CD4-positive, alpha-beta memory T cell (primary cell): ENCODE data around the gene COG1. TPM values are rescaled to one million over a fixed set of nuclear protein-coding genes. Genes with fewer than 3 reads are reported as not detected.
A peak's percentile ranks its signal among the peaks of the same experiment; 100 is the strongest.

ENCODE experiments used
- CTCF ChIA-PET: fragments of 350-600 bp; sonication (Branson Sonifier 250); formaldehyde crosslinking; loops from one replicate; lab custom pipeline; 2021; ENCODE audit warnings: inconsistent platforms; ENCODE audit not compliant: partially characterized antibody; lab: Charles Lee
- POLR2A ChIA-PET: fragments of 350-600 bp; sonication (Branson Sonifier 250); formaldehyde crosslinking; loops from one replicate; lab custom pipeline; 2021; ENCODE audit not compliant: partially characterized antibody; lab: Charles Lee
- DNase-seq, 5 donors: peaks; one replicate each; pipeline versions ENCODE4 v3.0.0 to v3.0.0-alpha.2; 2020 to 2022; ENCODE audit warnings: mixed read lengths in 1 of 5
- H3K27ac ChIP-seq: one replicate; pipeline ENCODE4 v1.7.0; 2013; ENCODE audit warnings: low read depth, low read length
- H3K27me3 ChIP-seq: 2 replicates; pipeline ENCODE4 v1.7.0; 2013; ENCODE audit warnings: mild to moderate bottlenecking, low read length, moderate library complexity; ENCODE audit not compliant: insufficient read depth
- H3K36me3 ChIP-seq: 2 replicates; pipeline ENCODE4 v1.7.0; 2013; ENCODE audit warnings: mild to moderate bottlenecking, low read length, moderate library complexity; ENCODE audit not compliant: insufficient read depth
- H3K4me1 ChIP-seq: 2 replicates; pipeline ENCODE4 v1.7.0; 2013; ENCODE audit warnings: mild to moderate bottlenecking, low read length, moderate library complexity; ENCODE audit not compliant: insufficient read depth
- H3K4me3 ChIP-seq, 2 donors: one replicate each; pipeline ENCODE4 v1.7.0; 2013; ENCODE audit warnings: low read length in 2 of 2, mild to moderate bottlenecking in 1 of 2
- H3K9me3 ChIP-seq, 2 donors: one replicate each; pipeline ENCODE4 v1.7.0; 2013; ENCODE audit warnings: low read length in 2 of 2, control low read depth in 1 of 2; ENCODE audit not compliant: control insufficient read depth in 1 of 2
- H3K27ac Mint-ChIP-seq, 7 donors: one replicate each; pipeline ENCODE4 v1.8.0; 2020 to 2021; ENCODE audit warnings: mixed read lengths in 7 of 7, mild to moderate bottlenecking in 6 of 7, inconsistent platforms in 3 of 7, moderate library complexity in 3 of 7
- H3K27me3 Mint-ChIP-seq, 2 donors: one replicate each; pipeline ENCODE4 v1.8.0; 2020 to 2021; ENCODE audit warnings: mixed read lengths in 2 of 2
- H3K36me3 Mint-ChIP-seq, 2 donors: one replicate each; pipeline ENCODE4 v1.8.0; 2020 to 2021; ENCODE audit warnings: mixed read lengths in 2 of 2, inconsistent platforms in 1 of 2, mild to moderate bottlenecking in 1 of 2
- H3K4me1 Mint-ChIP-seq, 4 donors: one replicate each; pipeline ENCODE4 v1.8.0; 2020 to 2021; ENCODE audit warnings: mixed read lengths in 4 of 4, mild to moderate bottlenecking in 1 of 4
- H3K4me3 Mint-ChIP-seq, 8 donors: one replicate each; pipeline ENCODE4 v1.8.0; 2020 to 2021; ENCODE audit warnings: mixed read lengths in 8 of 8, mild to moderate bottlenecking in 7 of 8, moderate library complexity in 6 of 8, inconsistent platforms in 3 of 8
- H3K9me3 Mint-ChIP-seq, 8 donors: one replicate each; pipeline ENCODE4 v1.8.0; 2020 to 2021; ENCODE audit warnings: mixed read lengths in 8 of 8, mild to moderate bottlenecking in 5 of 8, inconsistent platforms in 3 of 8, moderate library complexity in 1 of 8
- intact Hi-C: fragments of 100-400 bp; cut with micrococcal nuclease; formaldehyde crosslinking; loops from one replicate; pipeline ENCODE4 v1.15.1; 2023
- polyA plus RNA-seq, 2 donors: library from polyadenylated mRNA; unstranded; fragments of 300-500 nt; fragmentation: Illumina TruSeq; gene quantifications; one replicate each; pipeline ENCODE4 v1.2.3, GENCODE V29; 2021
- total RNA-seq, 2 experiments: library from RNA; stranded (reverse); gene quantifications; one replicate each; pipeline ENCODE4 v1.2.3, GENCODE V29; 2021

The COG1 gene
- total and polyA plus RNA-seq, 4 experiments from 2014 or later, result 13.1 to 81.6 (median 57.1) TPM

DNA sequence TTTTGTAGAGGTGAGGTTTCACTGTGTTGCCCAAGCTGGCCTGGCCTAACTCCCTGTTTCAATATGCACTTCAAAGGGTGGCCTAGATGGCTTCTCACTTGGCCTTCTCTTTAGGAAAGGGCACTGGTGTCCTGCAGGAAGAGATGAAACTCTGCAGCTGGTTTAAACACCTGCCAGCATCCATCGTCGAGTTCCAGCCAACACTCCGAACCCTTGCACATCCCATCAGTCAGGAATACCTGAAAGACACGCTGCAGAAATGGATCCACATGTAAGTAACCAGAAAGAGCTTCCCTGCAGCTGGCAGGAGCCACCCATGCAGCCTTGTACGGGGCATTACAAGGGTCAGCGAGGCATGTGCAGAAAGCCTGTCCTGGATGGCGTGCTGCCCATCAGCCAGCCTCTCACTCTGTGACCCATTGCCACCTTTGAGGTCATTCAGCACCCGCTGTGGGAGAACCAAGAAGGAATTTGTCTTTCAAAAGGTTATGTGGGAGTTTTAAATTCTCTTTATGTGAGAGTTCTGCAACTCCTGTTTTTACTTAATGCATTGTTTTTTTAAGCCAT, 7.0 kb downstream of the COG1 start:
- H3K27ac Mint-ChIP-seq, result peak overlapping the region in 1 of 7 donors; percentile 62
- H3K4me3 Mint-ChIP-seq, result no peak overlapping the region
- Histone ChIP-seq H3K27me3 (no peaks in the 10 kb centered on the region), H3K4me1 (peaks cover 21% of the 10 kb centered on the region), H3K4me3 (no peak overlapping the region), H3K36me3 (peaks cover 74% of the 10 kb centered on the region), H3K9me3 (no peaks in the 10 kb centered on the region), H3K27ac (no peak overlapping the region)
- CTCF ChIA-PET, result no interaction called here
- peaks cover 20 to 50% (median 35%) of the 10 kb centered on the region in 4 donors for H3K4me1 Mint-ChIP-seq
- POLR2A ChIA-PET, result no interaction called here
- peaks cover 65 to 80% of the 10 kb centered on the region in 2 donors for H3K36me3 Mint-ChIP-seq
- H3K9me3 Mint-ChIP-seq, result no peaks in the 10 kb centered on the region
- no peaks in the 10 kb centered on the region for H3K27me3 Mint-ChIP-seq
- DNase-seq, result no peak
- intact Hi-C loops, result no loop called here

DNA sequence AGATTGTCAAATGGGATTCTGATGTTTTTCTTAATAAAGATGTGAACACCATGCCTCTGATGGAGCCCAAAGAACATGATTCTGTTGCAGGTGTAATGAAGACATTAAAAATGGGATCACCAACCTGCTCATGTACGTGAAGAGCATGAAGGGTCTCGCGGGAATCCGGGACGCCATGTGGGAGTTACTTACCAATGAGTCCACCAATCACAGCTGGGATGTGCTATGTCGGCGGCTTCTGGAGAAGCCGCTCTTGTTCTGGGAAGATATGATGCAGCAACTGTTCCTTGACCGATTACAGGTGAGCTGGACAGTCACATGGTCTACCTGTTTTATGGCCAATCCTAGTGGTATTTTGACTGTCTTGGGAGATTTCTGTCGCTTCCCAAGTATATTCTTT, 7.6 kb downstream of the COG1 start:
- intact Hi-C loops, result no loop called here
- Mint-ChIP-seq H3K36me3 (peaks cover 69 to 86% of the 10 kb centered on the region in 2 donors), H3K27ac (no peak overlapping the region), H3K9me3 (no peaks in the 10 kb centered on the region), H3K27me3 (no peaks in the 10 kb centered on the region), H3K4me3 (no peak overlapping the region), H3K4me1 (peaks cover 20 to 45% (median 38%) of the 10 kb centered on the region in 4 donors)
- no peak for DNase-seq
- peaks cover 16% of the 10 kb centered on the region for H3K4me1 ChIP-seq
- H3K4me3 ChIP-seq, result no peak overlapping the region
- CTCF ChIA-PET, result interaction anchor here (1.5 kb wide), 1 partner anchor 9 kb away, joined by 4 read pairs; no protein-coding TSS in a partner anchor
- H3K9me3 ChIP-seq, result no peaks in the 10 kb centered on the region
- H3K27me3 ChIP-seq, result no peaks in the 10 kb centered on the region
- no peak overlapping the region for H3K27ac ChIP-seq
- H3K36me3 ChIP-seq, result peaks cover 80% of the 10 kb centered on the region
- POLR2A ChIA-PET, result interaction anchor here (1.2 kb wide), 1 partner anchor 8 kb away, joined by 4 read pairs; the partner anchor contains the start of gene COG1

- Mint-ChIP-seq H3K9me3 (no peaks in the 10 kb centered on the region), H3K27ac (peak overlapping the region in 4 of 7 donors; percentile 5 to 68 (median 28)), H3K4me1 (peaks cover 20 to 42% (median 33%) of the 10 kb centered on the region in 4 donors), H3K4me3 (no peak overlapping the region), H3K36me3 (peaks cover 68 to 92% of the 10 kb centered on the region in 2 donors), H3K27me3 (no peaks in the 10 kb centered on the region)
- Histone ChIP-seq H3K36me3 (peaks cover 83% of the 10 kb centered on the region), H3K27me3 (no peaks in the 10 kb centered on the region), H3K4me1 (peaks cover 16% of the 10 kb centered on the region), H3K9me3 (no peaks in the 10 kb centered on the region), H3K27ac (no peak overlapping the region), H3K4me3 (no peak overlapping the region)
- DNase-seq, result no peak
- CTCF ChIA-PET, result interaction anchor here (1.5 to 1.7 kb wide), 2 partner anchors 10 to 57 kb away, joined by 3 to 4 read pairs; no protein-coding TSS in a partner anchor
- POLR2A ChIA-PET, result interaction anchor here (1.2 to 3.1 kb wide), 3 partner anchors 9 to 31 kb away, joined by 4 to 13 read pairs (median 5); partner anchors contain the start of gene COG1
- intact Hi-C loops, result no loop called here
Measured at GRCh38 chr17:73201215-73202069, 8.6 kb downstream of the COG1 start.

- Histone ChIP-seq H3K27me3 (no peaks in the 10 kb centered on the region), H3K27ac (peak overlapping the region; percentile 0), H3K4me3 (no peak overlapping the region), H3K9me3 (no peaks in the 10 kb centered on the region), H3K4me1 (peaks cover 16% of the 10 kb centered on the region), H3K36me3 (peaks cover 80% of the 10 kb centered on the region)
- Mint-ChIP-seq H3K36me3 (peaks cover 65 to 90% of the 10 kb centered on the region in 2 donors), H3K9me3 (no peaks in the 10 kb centered on the region), H3K4me1 (peaks cover 17 to 38% (median 30%) of the 10 kb centered on the region in 4 donors), H3K27me3 (no peaks in the 10 kb centered on the region), H3K27ac (peak overlapping the region; percentile 76 to 93 (median 87)), H3K4me3 (peak overlapping the region in 5 of 8 donors; percentile 43 to 67 (median 49))
- peak in 2 of 5 donors; percentile 27 to 30 for DNase-seq
- ChIA-PET POLR2A (interaction anchor here (0.8 to 3.1 kb wide), 6 partner anchors 8 to 30 kb away, joined by 3 to 13 read pairs (median 4); a partner anchor contains a TSS), CTCF (interaction anchor here (1.1 to 1.7 kb wide), 5 partner anchors 8 to 55 kb away, joined by 3 to 6 read pairs (median 5); a partner anchor contains a TSS)
- intact Hi-C loops, result no loop called here
Measured at GRCh38 chr17:73203135-73203787, 10.4 kb downstream of the COG1 start.

DNA sequence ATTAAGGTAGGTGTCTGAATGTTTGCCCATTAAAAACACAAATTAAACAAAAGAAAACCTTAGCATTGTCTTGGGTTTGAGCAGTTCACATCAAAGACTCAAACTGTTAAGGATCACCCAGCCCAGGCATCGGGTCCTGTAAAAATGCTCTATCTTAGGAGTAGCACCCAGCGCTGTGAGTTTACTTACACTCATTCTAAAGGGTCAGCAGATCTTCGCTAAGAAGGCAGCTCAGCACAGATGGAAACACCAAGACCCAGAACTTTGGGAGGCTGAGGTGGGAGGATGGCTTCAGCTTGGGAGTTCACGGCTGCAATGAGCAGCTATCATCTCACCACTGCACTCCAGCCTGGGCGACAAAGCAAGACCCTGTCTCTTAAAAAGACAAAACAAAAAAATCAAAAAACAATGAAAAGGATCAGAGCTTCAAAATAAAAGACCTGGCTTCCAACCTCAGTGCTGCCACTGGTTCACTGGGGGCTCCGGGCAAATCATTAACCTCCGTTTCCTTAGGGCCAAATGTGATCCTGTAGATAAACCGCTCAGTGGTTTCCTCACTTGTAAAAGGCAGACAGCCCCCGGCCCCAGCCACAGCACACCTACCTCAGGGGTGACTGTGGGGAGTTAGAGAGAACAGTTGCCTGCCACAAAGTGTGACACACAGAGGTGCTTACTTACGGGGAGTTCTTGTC, 11.1 kb downstream of the COG1 start:
- Mint-ChIP-seq H3K27ac (peak overlapping the region; percentile 76 to 93 (median 87)), H3K27me3 (no peaks in the 10 kb centered on the region), H3K9me3 (no peaks in the 10 kb centered on the region), H3K4me1 (peaks cover 16 to 38% (median 29%) of the 10 kb centered on the region in 4 donors), H3K36me3 (peaks cover 67 to 91% of the 10 kb centered on the region in 2 donors), H3K4me3 (peak overlapping the region in 6 of 8 donors; percentile 17 to 67 (median 43))
- Histone ChIP-seq H3K4me1 (peaks cover 16% of the 10 kb centered on the region), H3K9me3 (no peaks in the 10 kb centered on the region), H3K27ac (peak overlapping the region; percentile 0), H3K4me3 (no peak overlapping the region), H3K36me3 (peaks cover 80% of the 10 kb centered on the region), H3K27me3 (no peaks in the 10 kb centered on the region)
- intact Hi-C loops, result no loop called here
- peak; percentile 20 to 70 (median 37) for DNase-seq
- ChIA-PET CTCF (interaction anchor here (1.1 to 1.5 kb wide), 4 partner anchors 9 to 28 kb away, joined by 3 to 6 read pairs (median 5); a partner anchor contains a TSS), POLR2A (interaction anchor here (0.8 to 3.1 kb wide), 5 partner anchors 9 to 29 kb away, joined by 3 to 13 read pairs (median 4); a partner anchor contains a TSS)

DNA sequence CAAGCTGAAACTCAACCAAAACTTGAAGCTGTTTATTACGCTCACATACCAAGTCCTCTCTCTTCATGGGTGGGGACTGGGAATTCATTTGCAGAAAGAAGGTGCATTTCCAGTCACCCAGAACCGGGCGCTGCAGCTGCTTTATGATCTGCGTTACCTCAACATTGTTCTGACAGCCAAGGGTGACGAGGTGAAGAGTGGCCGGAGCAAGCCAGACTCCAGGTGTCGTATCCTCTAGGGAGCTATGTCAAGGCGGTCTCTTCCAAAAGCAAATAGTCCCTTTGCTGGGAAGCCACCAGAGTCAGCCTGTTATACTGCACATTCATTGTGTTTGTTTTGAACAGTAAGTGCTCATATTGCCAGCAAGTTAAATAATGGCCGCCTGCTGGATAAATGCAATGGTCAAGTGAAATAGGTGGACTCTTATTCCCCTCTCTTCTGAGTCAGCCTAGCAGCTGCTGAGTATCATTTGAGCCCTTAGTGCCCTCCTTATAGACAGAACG, 12.7 kb downstream of the COG1 start:
- Histone ChIP-seq H3K4me1 (peaks cover 18% of the 10 kb centered on the region), H3K27ac (no peak overlapping the region), H3K36me3 (peaks cover 76% of the 10 kb centered on the region), H3K27me3 (no peaks in the 10 kb centered on the region), H3K4me3 (no peak overlapping the region), H3K9me3 (no peaks in the 10 kb centered on the region)
- Mint-ChIP-seq H3K4me1 (peaks cover 16 to 44% (median 34%) of the 10 kb centered on the region in 4 donors), H3K9me3 (no peaks in the 10 kb centered on the region), H3K27ac (peak overlapping the region in 5 of 7 donors; percentile 9 to 68 (median 42)), H3K4me3 (peak overlapping the region in 1 of 8 donors; percentile 41), H3K27me3 (no peaks in the 10 kb centered on the region), H3K36me3 (peaks cover 63 to 90% of the 10 kb centered on the region in 2 donors)
- intact Hi-C loops, result no loop called here
- no peak for DNase-seq
- ChIA-PET CTCF (no interaction called here), POLR2A (no interaction called here)
